Liver (tissue), 9 donors: ENCODE data around the gene KCNMB2. TPM values are rescaled to one million over a fixed set of nuclear protein-coding genes. Genes with fewer than 3 reads are reported as not detected.

Source experiments
- DNase-seq: peaks from one replicate; pipeline ENCODE4 v3.0.0-alpha.2; 2017; ENCODE audit warnings: low spot score
- H3K27ac ChIP-seq, 2 donors: one replicate each; pipeline ENCODE4 v1.7.0; 2013; ENCODE audit warnings: inconsistent platforms in 2 of 2, low read length in 2 of 2, control low read depth in 1 of 2, low read depth in 1 of 2, mild to moderate bottlenecking in 1 of 2
- H3K27me3 ChIP-seq, 4 donors: one replicate each; pipeline versions ENCODE4 v1.6.1 to v1.7.0; 2013; ENCODE audit warnings: low read length in 3 of 4, inconsistent platforms in 1 of 4, mild to moderate bottlenecking in 1 of 4, moderate library complexity in 1 of 4; ENCODE audit not compliant: control insufficient read depth in 4 of 4, insufficient read depth in 4 of 4
- H3K36me3 ChIP-seq, 4 donors: one replicate each; pipeline versions ENCODE4 v1.6.1 to v1.7.0; 2013; ENCODE audit warnings: low read length in 3 of 4, mild to moderate bottlenecking in 3 of 4, low read depth in 1 of 4, moderate library complexity in 1 of 4; ENCODE audit not compliant: control insufficient read depth in 4 of 4, insufficient read depth in 3 of 4
- H3K4me1 ChIP-seq, 4 donors: one replicate each; pipeline versions ENCODE4 v1.6.1 to v1.7.0; 2013; ENCODE audit warnings: low read length in 3 of 4, mild to moderate bottlenecking in 3 of 4, moderate library complexity in 1 of 4; ENCODE audit not compliant: control insufficient read depth in 4 of 4, insufficient read depth in 4 of 4
- H3K4me3 ChIP-seq, 3 donors: one replicate each; pipeline versions ENCODE4 v1.6.1 to v1.7.0; 2013; ENCODE audit warnings: low read length in 3 of 3, control low read depth in 1 of 3, low read depth in 1 of 3, mild to moderate bottlenecking in 1 of 3
- H3K9ac ChIP-seq, 2 donors: one replicate each; pipeline ENCODE4 v1.7.0; 2013; ENCODE audit warnings: low read length in 2 of 2, mild to moderate bottlenecking in 2 of 2, moderate library complexity in 2 of 2, control low read depth in 1 of 2, low read depth in 1 of 2
- H3K9me3 ChIP-seq, 4 donors: one replicate each; pipeline versions ENCODE4 v1.6.1 to v1.7.0; 2013; ENCODE audit warnings: low read length in 3 of 4; ENCODE audit not compliant: control insufficient read depth in 4 of 4
- ATF3 ChIP-seq: IDR thresholded peaks from 2 replicates; pipeline ENCODE4 v1.6.1; 2016; ENCODE audit warnings: antibody characterized with exemption
- CTCF ChIP-seq: fragments of 150-350 bp; IDR thresholded peaks from 2 replicates; pipeline ENCODE4 v1.5.1; 2017; ENCODE audit warnings: improper control_type of control experiment, low read depth, low read length; ENCODE audit not compliant: missing input control
- EGR1 ChIP-seq, 2 donors: IDR thresholded peaks; 2 replicates each; pipeline ENCODE4 v1.6.1; 2016 to 2018; ENCODE audit warnings: antibody characterized with exemption in 2 of 2, low read depth in 2 of 2
- FOXA1 ChIP-seq: IDR thresholded peaks from 2 replicates; pipeline ENCODE4 v1.6.1; 2016; ENCODE audit warnings: antibody characterized with exemption
- FOXA2 ChIP-seq: IDR thresholded peaks from 2 replicates; pipeline ENCODE4 v1.6.1; 2016; ENCODE audit warnings: antibody characterized with exemption
- GABPA ChIP-seq, 2 donors: IDR thresholded peaks in 1 of 2; conservative IDR thresholded peaks in 1 of 2; 2 replicates each; pipeline ENCODE4 v1.6.1; 2016; ENCODE audit warnings: antibody characterized with exemption in 2 of 2, mild to moderate bottlenecking in 1 of 2, moderate library complexity in 1 of 2
- HNF4A ChIP-seq, 2 donors: conservative IDR thresholded peaks; 2 replicates each; pipeline ENCODE4 v1.6.1; 2016; ENCODE audit warnings: antibody characterized with exemption in 2 of 2, mild to moderate bottlenecking in 2 of 2
- HNF4G ChIP-seq: IDR thresholded peaks from 2 replicates; pipeline ENCODE4 v1.6.1; 2016; ENCODE audit warnings: antibody characterized with exemption
- JUND ChIP-seq, 2 donors: IDR thresholded peaks; 2 replicates each; pipeline ENCODE4 v1.6.1; 2016; ENCODE audit warnings: antibody characterized with exemption in 2 of 2
- MAX ChIP-seq: IDR thresholded peaks from 2 replicates; pipeline ENCODE4 v1.6.1; 2016; ENCODE audit warnings: antibody characterized with exemption
- NR2F2 ChIP-seq: IDR thresholded peaks from 2 replicates; pipeline ENCODE4 v1.6.1; 2016; ENCODE audit warnings: antibody characterized with exemption
- RAD21 ChIP-seq, 2 donors: IDR thresholded peaks; 2 replicates each; pipeline ENCODE4 v1.6.1; 2016; ENCODE audit warnings: antibody characterized with exemption in 2 of 2, mild to moderate bottlenecking in 2 of 2
- REST ChIP-seq: IDR thresholded peaks from 2 replicates; pipeline ENCODE4 v1.6.1; 2016; ENCODE audit warnings: antibody characterized with exemption, mild to moderate bottlenecking
- RXRA ChIP-seq, 2 donors: IDR thresholded peaks; 2 replicates each; pipeline ENCODE4 v1.6.1; 2017 to 2018; ENCODE audit warnings: antibody characterized with exemption in 2 of 2, mild to moderate bottlenecking in 1 of 2
- SP1 ChIP-seq: IDR thresholded peaks from 2 replicates; pipeline ENCODE4 v1.6.1; 2018; ENCODE audit warnings: antibody characterized with exemption, mild to moderate bottlenecking
- TAF1 ChIP-seq: conservative IDR thresholded peaks from 2 replicates; pipeline ENCODE4 v1.6.1; 2016; ENCODE audit warnings: antibody characterized with exemption, mild to moderate bottlenecking
- YY1 ChIP-seq: IDR thresholded peaks from 2 replicates; pipeline ENCODE4 v1.6.1; 2016; ENCODE audit warnings: antibody characterized with exemption, mild to moderate bottlenecking
- ZBTB33 ChIP-seq: IDR thresholded peaks from 2 replicates; pipeline ENCODE4 v1.6.1; 2016; ENCODE audit warnings: antibody characterized with exemption
- WGBS: extraction: QIAGEN DNeasy Blood & Tissue Kit; methylation state at CpG from one replicate; pipeline ENCODE4 v1.1.7; 2013; 5-methylcytosine and 5-hydroxymethylcytosine counted together
- polyA plus RNA-seq, 2 donors: library from polyadenylated mRNA; stranded (reverse) in 1 of 2; unstranded in 1 of 2; fragments of 200-250 nt in 1 of 2; fragments of >200 nt in 1 of 2; fragmentation: Nextera tagmentation in 1 of 2; extraction: Ambion mirVana in 1 of 2; gene quantifications; one replicate each; pipeline versions ENCODE4 v1.2.1 to v1.2.3, GENCODE V29; 2013 to 2015
- total RNA-seq, 2 donors: library from RNA; depleted of rRNA; stranded (reverse); fragments of >200 nt; gene quantifications; one replicate each; pipeline ENCODE4 v1.2.3, GENCODE V29; 2014
- donor health status: healthy.
- donor health status: healthy.
- donor health status: healthy.
- donor health status: healthy.
- donor health status: healthy.

The KCNMB2 gene
- total and polyA plus RNA-seq, 4 donors = 0.08 to 0.33 (median 0.16) TPM; not detected in 1

GRCh38 chr3:178778589-178778988 lies 242.4 kb downstream of the KCNMB2 start:
- no peak overlapping the region for H3K27ac ChIP-seq
- H3K9me3 ChIP-seq = no peaks in the 10 kb centered on the region
- no peak overlapping the region for H3K4me3 ChIP-seq
- TF ChIP-seq FOXA1 = no peak
- TF ChIP-seq SP1 = no peak
- TF ChIP-seq GABPA (IDR thresholded peaks at IDR 0.05 in 1 of 2, conservative IDR thresholded peaks at IDR 0.05 in 1 of 2) = no peak
- no peak for TF ChIP-seq FOXA2
- TF ChIP-seq HNF4A (conservative IDR thresholded peaks at IDR 0.05) = no peak
- no peak for TF ChIP-seq CTCF
- TF ChIP-seq EGR1 (IDR thresholded peaks at IDR 0.05; ENCODE audit: low read depth in 2 of 2) = no peak
- no peak for TF ChIP-seq JUND (IDR thresholded peaks at IDR 0.05)
- no peak for TF ChIP-seq YY1
- TF ChIP-seq RAD21 (IDR thresholded peaks at IDR 0.05) = no peak
- no peak for TF ChIP-seq MAX
- TF ChIP-seq HNF4G = no peak
- no peak for TF ChIP-seq ZBTB33
- no peak for TF ChIP-seq ATF3
- TF ChIP-seq TAF1 = no peak
- TF ChIP-seq RXRA (IDR thresholded peaks at IDR 0.05) = no peak
- no peak for TF ChIP-seq NR2F2
- no peak for TF ChIP-seq REST
- H3K9ac ChIP-seq = no peak overlapping the region
- WGBS = 71% methylated on average over 4 of the region's 4 CpGs
- H3K36me3 ChIP-seq = no peaks in the 10 kb centered on the region
- no peak for DNase-seq
- no peaks in the 10 kb centered on the region for H3K4me1 ChIP-seq
- H3K27me3 ChIP-seq = no peaks in the 10 kb centered on the region
